Measurements from ENCODE around the gene KCNK1. TPM values are rescaled to one million over a fixed set of nuclear protein-coding genes. Genes with fewer than 3 reads are reported as not detected.

Gene KCNK1
- total RNA-seq, 1 donor from 2014 or later, result 0.70 TPM

DNA sequence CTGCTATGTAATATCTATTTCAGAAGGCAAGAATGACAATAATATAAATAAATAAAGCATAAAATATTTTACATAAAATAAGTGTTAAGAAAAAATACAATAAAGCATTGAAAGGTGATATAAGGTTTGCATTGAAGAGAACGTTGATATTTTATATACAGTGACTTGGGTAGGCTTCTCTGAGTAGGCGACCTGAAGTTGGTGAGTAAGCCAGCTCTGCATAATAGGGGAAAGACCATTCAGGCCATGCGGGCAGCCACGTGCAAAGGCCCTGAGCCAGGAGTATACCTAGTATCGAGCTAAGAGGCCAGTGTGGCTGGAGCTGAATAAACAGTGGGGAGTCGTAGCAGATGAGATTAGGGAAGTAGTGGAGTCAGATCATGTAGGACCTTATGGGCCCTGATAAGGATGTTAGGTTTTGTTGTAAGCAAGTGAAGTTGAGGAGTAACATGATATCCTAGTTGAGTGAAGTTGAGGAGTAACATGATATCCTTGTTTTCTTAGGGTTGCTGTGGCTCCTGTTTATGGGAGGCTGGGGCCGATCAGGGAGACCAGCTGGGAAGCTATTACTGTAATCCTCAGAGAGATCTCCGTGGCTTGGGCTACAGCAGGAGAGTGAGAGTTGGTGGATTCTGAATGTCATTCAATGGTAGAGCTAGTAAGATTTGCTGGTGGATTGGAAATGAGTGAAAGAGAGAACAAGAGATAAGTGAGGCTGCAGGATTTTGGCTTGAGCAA lies 22.0 kb downstream of the KCNK1 start:
- DNase-seq (ENCODE audit: extremely low read depth, low read depth, low spot score), result no peak

DNA sequence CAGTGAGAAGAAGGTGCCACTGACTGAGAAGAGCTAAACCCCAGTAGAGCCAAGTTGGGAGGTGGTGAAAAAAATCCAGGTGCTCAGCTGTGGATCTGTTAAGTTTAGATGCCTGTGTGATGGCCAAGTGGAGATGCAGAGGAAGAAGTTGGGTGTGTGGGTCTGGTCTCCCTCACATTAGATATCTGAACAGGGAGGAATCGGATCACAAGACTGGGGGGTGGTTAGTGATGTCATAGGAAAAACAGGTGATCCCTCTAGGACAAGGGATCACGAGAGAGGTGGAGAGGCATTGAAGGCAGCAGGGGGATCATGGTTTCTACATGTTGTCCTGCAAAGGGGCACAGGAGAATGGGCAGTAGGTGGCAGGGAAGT lies 22.6 kb downstream of the KCNK1 start:
- no peak for DNase-seq (ENCODE audit: extremely low read depth, low read depth, low spot score)

DNA sequence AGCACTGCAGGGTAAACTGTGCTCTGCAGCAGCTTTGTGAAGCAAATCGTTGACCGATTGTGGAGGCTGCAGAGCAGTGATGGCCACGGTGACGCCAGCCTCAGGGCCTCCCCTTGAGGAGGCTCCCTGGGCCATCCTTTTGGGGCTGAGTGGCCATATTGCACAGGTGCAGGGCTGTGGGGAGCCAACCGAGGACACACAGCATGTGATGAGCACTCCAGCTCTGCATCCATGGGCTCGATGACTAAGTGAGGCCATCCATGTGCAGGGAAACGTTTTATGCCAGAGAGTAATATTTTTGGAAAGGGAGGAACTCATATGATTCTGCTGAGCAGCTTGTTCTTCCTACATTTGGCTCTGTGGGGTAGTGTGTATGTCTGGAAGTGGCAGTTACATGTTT lies 24.6 kb downstream of the KCNK1 start:
- DNase-seq (ENCODE audit: extremely low read depth, low read depth, low spot score), result no peak

DNA sequence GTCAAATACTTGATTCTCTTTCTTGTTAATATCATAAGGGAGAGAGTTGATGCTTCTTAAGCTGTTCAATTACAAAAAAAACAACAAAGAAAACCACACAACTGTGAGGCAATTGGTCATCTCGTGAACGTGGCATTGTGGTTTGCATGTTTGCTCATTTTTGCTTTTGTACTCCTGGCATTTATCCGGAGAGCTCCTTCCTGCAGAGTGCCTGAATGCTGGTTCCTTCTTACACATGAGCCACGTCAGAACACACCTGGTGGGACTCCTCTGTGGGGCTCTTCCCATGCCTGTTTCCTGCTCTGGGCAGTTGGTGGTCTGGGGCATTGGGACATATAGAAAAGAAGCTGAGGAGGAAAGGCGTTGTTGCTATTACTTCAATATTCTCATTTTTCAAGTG lies 25.7 kb downstream of the KCNK1 start:
- DNase-seq (ENCODE audit: extremely low read depth, low read depth, low spot score), result no peak

DNA sequence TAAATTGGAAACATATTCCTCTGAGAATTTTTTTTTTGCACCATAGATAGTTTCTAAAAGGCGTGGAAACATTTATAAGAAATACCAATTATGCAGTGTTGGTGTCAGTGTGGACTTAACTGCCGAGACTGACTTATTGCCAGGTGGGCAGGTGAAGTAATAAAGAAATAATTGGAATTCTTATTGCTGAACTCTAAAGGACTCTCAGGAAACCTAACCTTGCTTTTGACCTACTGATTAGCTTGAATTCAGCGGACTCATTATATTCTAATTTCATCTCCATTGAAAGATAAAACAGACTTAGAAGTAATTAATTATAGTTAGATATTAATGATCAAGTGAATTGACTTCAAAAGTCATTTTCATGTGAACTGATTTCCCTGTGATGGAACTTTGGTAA lies 26.3 kb downstream of the KCNK1 start:
- DNase-seq (ENCODE audit: extremely low read depth, low read depth, low spot score), result no peak

DNA sequence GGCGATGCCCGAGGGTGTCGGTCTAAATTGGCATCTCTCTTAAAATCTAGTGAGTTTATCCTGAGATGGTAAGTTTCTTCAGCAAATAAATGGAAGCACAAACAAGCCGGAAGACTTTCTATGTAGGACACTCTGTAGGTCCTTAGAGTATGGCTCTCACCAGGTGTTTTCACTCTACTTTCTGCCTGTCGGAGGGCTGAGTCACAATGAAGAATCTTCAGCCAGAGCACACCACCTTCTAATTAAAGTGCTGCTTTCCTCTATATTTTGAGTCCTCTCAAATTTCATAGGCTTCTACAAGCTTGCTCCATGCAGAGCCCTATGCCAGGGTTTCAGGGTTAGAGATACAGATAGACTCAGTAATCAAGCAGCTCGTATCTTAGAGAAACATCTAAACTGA lies 27.1 kb downstream of the KCNK1 start:
- DNase-seq (ENCODE audit: extremely low read depth, low read depth, low spot score), result no peak

DNA sequence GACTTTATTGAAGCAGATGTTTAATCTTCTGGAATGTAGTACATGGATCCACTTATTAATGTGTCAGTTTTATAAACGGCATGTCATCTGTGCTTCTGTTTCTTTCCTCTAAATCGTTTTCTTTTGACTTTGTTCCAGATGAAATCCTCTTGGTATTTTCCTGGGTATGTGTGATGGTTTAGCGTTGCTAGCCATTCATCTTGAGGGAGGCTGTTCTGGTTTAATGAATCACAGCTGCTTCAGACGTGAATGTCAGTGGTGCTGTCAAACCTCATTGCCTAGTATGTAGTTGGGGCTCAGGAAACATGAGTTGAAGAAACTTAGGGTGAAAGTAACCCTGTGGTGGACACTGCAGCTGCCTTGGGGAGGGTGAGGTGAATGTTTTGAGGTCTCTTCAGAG lies 33.2 kb downstream of the KCNK1 start:
- DNase-seq (ENCODE audit: extremely low read depth, low read depth, low spot score), result no peak

DNA sequence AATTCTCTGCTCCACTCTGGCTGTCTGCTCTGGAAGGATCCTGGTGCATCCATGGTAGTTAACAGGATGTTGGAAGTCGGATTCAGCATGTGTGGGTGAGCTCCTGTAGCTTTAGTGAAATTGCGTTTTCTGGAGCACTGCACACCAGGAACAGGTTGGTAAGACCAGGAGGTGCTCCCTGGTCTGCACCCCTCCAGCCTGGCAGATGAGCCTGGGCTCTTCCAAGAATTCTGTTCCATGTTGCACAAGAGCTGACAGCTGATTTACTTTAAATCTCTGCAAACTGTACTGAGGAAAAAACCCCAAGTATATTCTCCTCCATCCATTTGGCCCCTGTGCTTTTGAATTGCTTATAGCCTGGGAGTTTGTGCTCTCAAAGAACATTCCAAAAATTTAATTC lies 33.7 kb downstream of the KCNK1 start:
- no peak for DNase-seq (ENCODE audit: extremely low read depth, low read depth, low spot score)

DNA sequence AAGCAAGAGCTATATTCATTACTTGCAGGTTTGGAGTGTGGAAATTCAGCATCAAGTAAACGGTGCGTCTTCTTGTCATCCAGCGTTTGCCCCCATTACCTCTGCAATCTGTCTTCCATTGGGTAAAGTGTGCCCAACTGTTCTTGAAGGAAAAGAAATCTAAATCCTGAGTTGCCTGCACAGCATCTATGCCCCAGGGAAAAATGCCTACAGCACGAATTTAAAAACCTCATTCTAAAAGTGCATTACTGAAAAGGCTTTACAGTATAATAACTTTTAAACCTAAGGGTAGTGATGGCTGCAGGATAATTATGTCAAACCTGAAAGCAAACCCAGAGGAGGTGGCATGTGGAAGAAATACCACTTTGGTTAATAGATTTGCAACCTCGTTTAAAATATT lies 37.2 kb downstream of the KCNK1 start:
- no peak for DNase-seq (ENCODE audit: extremely low read depth, low read depth, low spot score)

DNA sequence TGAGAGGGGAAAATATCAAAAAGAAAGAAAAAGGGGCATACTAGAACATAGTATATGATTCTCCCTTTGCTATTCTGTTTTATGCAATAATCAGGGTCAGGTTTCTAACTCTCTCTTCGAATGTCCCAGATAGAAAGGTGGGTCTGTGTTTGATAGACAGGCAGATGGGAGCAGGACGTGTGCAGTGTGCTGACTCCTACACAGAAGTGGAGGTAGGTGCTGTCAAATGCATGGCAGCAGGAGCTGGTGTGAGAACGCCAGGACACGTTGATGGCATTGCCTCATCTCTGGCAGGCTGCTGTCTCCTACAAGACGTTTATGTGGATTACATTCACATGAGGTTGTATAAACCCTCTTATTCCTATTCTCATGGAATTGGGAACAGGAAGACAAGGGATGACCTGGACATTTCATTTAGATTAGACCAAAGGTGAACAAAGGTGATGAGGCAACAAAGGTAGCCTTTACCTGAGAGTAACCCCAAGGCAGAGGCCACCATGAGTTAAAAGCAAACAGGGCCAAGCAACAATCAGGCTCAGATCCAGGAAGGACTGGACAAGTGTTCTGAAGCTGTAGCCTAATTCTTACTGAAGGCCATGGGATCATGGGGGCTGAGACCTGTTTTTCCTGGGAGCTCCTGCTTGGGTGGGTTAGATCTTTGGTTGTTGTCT lies 37.8 kb downstream of the KCNK1 start:
- DNase-seq (ENCODE audit: extremely low read depth, low read depth, low spot score), result no peak

DNA sequence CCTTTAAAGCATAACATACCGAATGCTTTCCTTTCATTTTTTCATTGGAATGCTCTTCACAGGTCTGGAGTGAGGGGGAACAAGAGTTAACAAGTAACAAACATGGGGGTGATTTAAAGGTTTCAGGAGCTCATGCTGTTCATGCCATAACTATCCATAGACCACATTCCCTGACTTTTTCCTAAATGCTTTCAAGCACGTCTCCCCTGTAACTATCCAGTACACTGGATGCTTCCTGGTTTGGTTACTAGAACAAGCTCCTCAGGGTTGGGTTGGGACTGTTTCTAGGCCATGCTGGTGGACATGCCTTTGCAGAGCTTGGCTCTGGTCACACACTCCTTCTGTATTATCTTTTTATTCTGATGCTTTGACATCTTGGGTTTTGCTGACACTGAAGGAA lies 38.6 kb downstream of the KCNK1 start:
- no peak for DNase-seq (ENCODE audit: extremely low read depth, low read depth, low spot score)

DNA sequence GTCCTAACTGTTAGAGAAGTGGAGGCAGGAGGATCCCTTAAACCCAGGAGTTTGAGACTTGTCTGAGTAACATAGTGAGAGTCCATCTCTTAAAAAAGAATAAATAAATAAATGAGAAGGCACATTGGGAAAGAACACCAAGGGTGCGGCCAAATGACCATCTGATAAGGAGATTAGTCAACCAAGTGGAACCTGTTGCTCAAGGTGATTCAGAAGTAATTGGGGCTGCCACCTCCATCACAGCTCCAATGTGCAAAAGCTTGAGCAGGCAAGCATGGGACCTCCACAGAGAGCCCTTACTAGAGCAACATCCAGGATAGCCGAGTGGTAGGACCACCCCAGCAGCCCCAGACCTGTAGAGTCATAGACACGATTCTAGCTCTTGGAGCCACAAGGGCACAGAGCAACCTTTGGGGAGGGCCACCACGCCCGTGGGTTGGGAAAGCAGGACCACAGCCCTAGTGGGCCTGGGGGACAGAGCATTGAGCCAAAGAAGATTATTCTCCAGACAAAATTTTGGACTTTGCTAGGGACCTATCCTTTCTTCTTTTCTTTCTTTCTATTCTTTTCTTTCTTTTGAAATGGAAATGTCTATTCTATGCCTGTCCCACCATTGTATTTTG lies 40.9 kb downstream of the KCNK1 start:
- no peak for DNase-seq (ENCODE audit: extremely low read depth, low read depth, low spot score)

DNA sequence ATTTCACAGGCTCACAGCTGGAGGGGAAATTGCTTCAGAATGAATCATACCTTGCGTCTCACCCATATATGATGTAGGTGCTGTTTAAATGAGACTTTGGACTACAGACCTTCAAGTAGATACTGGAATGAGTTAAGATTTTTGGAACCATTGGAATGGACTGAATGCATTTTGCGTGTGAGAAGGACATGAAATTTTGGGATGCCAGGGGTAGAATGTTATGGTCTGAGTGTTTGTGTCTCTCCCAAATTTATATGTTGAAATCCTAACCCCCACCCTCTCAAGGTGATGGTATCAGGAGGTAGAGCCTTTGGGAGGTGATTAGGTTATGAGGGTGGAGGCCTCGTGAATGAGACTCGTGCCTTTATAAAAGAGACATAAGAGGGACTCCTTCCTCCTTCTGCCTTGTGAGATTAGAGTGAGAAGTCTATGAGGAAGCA lies 41.4 kb downstream of the KCNK1 start:
- DNase-seq (ENCODE audit: extremely low read depth, low read depth, low spot score), result no peak

DNA sequence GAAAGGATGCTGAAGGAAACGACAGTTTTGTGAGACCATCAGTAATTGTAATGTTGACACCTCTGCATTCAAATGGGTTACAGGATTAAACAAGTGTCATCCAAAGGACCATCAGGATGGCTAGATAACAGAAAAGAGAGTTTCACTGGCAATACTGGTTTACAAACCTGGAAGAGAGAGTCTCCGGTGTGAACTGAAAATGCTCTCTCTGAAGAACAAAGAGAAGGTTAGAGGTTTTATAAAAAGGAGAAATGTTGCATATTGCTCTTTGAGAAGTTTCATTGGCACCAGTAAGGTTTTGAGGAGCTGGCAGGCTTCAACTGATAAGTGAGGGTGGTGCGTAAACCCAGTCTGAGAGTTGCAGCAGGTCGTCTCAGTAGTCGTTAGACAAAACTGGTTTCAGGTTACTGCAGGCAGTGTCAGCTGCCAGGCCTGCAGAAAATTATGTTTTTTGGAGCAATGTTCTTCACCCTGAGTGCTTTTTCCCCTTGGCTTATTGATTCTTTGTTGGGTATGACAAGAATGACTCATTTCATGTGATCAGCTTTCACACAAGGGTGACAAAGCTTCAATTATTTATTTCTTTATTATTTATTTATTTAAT lies 42.2 kb downstream of the KCNK1 start:
- no peak for DNase-seq (ENCODE audit: extremely low read depth, low read depth, low spot score)

DNA sequence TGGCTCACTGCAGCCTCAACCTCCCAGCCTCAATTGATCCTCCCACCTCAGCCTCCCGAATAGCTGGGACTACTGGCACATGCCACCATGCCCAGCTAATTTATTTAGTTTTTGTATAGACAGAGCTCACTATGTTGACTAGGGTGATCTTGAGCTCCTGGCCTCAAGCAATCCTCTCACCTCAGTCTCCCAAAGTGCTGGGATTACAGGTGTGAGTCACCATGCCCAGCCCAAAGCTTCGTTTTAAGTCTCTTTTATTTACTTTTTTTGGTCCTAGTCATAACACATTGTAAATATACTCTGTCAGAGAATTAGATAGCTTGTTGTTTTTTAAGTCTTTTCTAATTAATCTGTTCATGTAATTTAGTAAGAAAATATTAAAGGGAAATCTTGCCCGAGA lies 42.8 kb downstream of the KCNK1 start:
- DNase-seq (ENCODE audit: extremely low read depth, low read depth, low spot score), result no peak

DNA sequence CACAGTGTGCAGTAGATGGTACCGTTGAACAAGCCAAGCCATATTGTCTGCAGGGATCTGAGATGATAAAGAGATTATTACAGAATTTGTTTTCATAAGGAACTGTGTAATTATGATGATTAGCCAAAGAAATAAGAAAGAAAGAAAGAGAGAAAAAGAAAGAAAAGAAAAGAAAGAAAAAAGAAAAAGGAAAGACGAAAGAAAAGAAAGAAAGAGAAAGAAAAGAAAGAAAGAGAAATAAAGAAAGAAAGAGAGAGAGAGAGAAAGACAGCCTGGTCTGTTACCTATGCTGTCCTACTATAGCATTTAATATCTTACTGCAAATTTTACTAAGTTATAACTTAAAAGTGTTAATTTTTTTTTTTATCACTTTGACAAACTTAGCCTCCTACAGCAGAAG lies 43.6 kb downstream of the KCNK1 start:
- no peak for DNase-seq (ENCODE audit: extremely low read depth, low read depth, low spot score)

DNA sequence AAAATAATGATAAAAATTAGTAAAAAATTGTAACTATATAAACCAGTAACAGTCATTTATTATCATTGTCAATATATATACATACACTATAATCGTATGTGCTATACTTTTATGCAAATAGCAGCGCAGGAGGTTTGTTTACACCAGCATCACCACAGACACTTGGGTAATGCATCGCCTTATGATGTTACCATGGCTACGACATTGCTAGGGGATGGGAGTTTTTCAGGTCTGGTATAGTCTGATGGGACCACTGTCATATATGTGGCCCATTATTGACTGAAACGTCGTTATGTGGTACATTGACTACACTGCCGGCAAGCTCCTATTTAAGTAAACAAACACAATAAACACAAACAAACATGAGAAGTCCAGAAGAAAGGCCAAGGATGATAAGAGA lies 45.6 kb downstream of the KCNK1 start:
- no peak for DNase-seq (ENCODE audit: extremely low read depth, low read depth, low spot score)

DNA sequence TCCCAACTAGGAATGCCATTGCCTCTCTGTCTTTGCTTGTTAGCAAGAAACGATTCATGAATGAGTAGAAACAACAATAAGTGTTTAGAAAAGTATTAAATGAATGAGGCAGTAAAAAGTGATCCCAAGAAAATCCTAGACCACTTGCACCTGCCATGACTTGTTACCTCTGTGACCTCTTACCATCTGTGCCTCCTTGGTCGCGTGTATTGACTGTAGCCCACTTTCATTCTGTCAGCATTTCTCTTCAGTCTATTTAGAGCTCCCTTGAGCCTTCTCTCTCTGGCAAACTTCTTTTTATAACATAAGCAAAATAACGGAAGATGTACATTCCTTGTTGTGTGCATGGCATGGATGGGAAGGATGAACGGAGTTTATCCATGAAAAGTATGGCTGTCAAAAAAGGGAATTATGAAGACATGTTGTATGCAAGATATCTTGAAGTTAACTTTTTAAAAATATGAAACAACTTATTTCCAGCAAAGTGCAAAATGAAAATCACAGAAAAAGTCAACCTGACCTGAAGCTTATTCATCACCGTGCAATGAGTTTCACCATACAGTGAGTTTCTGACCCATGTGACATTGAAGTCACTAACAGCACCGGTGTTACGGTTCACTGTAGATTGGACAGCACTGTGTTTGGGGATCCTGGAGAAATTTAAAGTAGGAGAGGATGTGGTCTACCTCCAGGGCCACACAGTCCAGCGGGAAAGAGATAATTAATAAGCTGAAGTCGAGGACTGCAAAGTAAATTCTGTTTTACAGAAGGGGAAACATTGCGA lies 47.7 kb downstream of the KCNK1 start:
- DNase-seq (ENCODE audit: extremely low read depth, low read depth, low spot score), result no peak

DNA sequence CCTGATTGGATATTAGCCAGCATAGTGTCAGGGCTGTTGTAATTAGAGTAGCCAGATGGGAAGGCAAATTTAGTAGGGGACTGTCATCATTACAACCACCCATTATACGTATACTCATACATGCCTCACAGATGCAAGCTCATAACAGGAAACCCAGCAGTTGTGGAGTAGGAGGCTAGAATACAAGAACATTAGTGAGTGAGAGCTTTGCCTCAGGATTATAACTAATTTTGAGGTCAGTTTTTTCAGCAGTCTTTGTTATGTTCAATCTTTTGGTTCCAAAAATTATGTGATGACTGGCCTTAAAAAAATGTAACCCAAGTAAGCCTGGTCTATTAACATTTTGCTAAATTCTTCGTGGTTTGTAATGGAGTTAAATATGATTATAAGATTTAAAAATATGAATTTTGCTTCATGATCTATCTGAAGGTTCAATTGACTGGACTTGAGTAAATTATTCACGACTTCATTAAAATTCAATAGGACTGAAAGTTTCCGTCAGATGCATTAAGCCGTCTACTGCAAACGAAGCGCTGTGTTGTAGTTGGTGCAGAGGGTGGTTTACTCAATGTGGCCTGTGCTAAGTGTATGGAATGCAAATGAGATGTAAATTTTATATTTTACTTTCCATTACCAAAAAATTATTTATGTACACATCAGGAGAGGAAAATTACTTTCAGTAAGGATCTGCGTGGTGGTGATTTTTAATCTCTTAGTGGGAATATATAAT lies 48.8 kb downstream of the KCNK1 start:
- no peak for DNase-seq (ENCODE audit: extremely low read depth, low read depth, low spot score)

DNA sequence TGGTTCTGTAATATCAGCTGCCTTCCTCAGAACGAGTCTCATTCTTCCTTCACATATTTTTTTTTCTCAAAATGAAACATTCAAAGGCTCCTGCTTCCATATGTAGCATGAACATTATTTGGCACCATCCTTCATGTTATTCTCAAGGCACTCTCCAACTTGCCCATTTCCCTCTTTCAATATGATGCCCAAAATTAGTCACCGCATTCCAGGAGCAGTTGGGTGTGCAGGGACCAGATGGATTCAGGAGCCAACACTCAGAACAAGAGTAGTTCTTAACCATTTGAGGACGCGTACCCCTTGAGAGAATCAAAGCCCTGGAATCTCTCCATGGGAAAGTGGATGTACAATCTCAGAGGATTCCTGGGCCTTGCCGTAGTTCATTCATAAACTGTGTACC lies 50.3 kb downstream of the KCNK1 start:
- no peak for DNase-seq (ENCODE audit: extremely low read depth, low read depth, low spot score)
